Right atrium auricular region (tissue), 2 donors: ENCODE measurements around the gene PARD6B. TPM values are rescaled to one million over a fixed set of nuclear protein-coding genes. Genes with fewer than 3 reads are reported as not detected.
A peak's percentile ranks its signal among the peaks of the same experiment; 100 is the strongest.
"Not testable (repeated sequence)": the region's sequence is repeated elsewhere in the genome, so short reads cannot be mapped to it uniquely, and the experiment has no call there.

Source experiments
- DNase-seq: peaks from one replicate; pipeline ENCODE4 v3.0.0-alpha.2; 2019; ENCODE audit warnings: low spot score
- H3K27ac ChIP-seq, 2 donors: fragments of 200-600 bp; sonication (generic); 1 replicate in 1 of 2; 2 replicates in 1 of 2; pipeline ENCODE4 v1.5.1; 2016 to 2019
- H3K27me3 ChIP-seq, 2 donors: fragments of 200-600 bp; sonication (generic); one replicate each; pipeline versions ENCODE4 v1.5.1 to v1.6.0; 2017 to 2019
- H3K36me3 ChIP-seq: fragments of 200-600 bp; sonication (generic); one replicate; pipeline ENCODE4 v1.5.1; 2016
- H3K4me1 ChIP-seq, 2 donors: fragments of 200-600 bp; sonication (generic); one replicate each; pipeline versions ENCODE4 v1.5.1 to v1.6.0; 2017 to 2019
- H3K4me3 ChIP-seq, 2 donors: fragments of 200-600 bp; sonication (generic); 1 replicate in 1 of 2; 2 replicates in 1 of 2; pipeline ENCODE4 v1.5.1; 2017 to 2019; ENCODE audit warnings: mild to moderate bottlenecking in 1 of 2, moderate library complexity in 1 of 2
- H3K9me3 ChIP-seq, 2 donors: fragments of 200-600 bp; sonication (generic); one replicate each; pipeline ENCODE4 v1.5.1; 2019
- CTCF ChIP-seq, 2 donors: fragments of 200-600 bp; sonication (generic); IDR thresholded peaks; one replicate each; pipeline ENCODE4 v1.5.1; 2019; ENCODE audit warnings: antibody characterized with exemption in 2 of 2
- total RNA-seq, 2 donors: library from RNA; depleted of rRNA; stranded (reverse); fragments of >200 nt; gene quantifications; one replicate each; pipeline ENCODE4 v1.1.0, GENCODE V29; 2016

PARD6B gene
- total RNA-seq, 2 donors from 2014 or later, result 4.4 to 5.9 TPM

DNA sequence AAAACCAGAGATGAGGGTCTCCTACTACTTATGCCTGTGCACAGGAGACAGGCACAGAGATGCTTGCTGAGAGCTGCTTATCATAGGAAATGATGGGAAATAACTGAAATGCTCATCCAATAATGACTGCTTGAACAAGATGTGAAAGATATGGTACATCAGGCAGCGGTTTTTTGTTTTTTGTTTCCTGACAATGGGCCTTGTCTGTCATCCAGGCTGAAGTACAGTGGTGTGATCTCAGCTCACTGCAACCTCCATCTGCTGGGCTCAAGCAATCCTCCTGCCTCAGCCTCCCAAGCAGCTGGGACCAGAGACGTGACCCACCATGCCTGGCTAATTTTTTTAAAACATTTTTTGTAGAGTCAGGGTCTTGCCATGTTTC lies 38.8 kb upstream of the PARD6B start:
- no peak for DNase-seq
- peaks cover 0 to 39% of the 10 kb centered on the region in 2 donors for H3K4me1 ChIP-seq
- no peaks in the 10 kb centered on the region for H3K9me3 ChIP-seq
- H3K27ac ChIP-seq, result no peak overlapping the region
- H3K4me3 ChIP-seq, result no peak overlapping the region
- no peaks in the 10 kb centered on the region for H3K27me3 ChIP-seq
- TF ChIP-seq CTCF (IDR thresholded peaks at IDR 0.05), result no peak
- no peaks in the 10 kb centered on the region for H3K36me3 ChIP-seq

GRCh38 chr20:50693001-50693400 lies 38.4 kb upstream of the PARD6B start:
- no peak for TF ChIP-seq CTCF (IDR thresholded peaks at IDR 0.05)
- H3K27ac ChIP-seq, result no peak overlapping the region
- no peaks in the 10 kb centered on the region for H3K9me3 ChIP-seq
- H3K4me3 ChIP-seq, result no peak overlapping the region
- no peaks in the 10 kb centered on the region for H3K27me3 ChIP-seq
- no peak for DNase-seq
- H3K4me1 ChIP-seq, result peaks cover 0 to 39% of the 10 kb centered on the region in 2 donors
- H3K36me3 ChIP-seq, result no peaks in the 10 kb centered on the region

DNA sequence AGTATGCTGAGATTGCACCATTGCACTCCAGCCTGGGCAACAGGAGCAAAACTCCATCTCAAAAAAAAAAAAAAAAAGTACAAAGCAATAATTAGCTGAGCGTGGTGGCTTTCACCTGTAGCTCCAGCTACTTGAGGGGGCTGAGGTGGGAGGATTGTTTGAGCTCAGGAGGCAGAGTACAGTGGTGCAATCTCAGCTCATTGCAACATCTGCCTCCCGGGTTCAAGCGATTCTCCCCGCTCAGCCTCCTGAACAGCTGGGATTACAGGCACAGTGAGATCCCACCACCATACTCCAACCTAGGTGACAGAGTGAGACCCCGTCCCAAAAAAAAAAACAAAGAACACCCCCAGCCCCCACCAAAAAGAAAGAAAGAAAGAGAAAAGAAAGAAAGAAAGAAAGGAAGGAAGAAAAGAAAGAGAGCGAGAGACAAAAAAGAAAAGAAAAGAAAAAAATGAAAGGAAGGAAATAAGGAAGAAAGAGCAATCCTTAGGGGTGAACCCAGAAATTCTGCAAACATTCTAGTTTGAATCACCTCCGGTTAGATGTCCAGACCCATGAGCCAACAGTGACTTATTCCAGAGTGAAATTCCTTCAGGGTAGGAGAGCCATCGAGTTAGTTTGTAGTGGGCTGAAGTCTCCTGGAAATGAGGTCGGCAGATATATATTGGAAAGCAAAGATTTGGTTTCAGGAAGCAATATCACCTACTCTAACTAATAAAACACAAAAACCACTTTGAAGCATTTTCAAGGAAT lies 36.8 kb upstream of the PARD6B start:
- Histone ChIP-seq H3K36me3 (no peaks in the 10 kb centered on the region), H3K27ac (no peak overlapping the region), H3K9me3 (no peaks in the 10 kb centered on the region), H3K27me3 (no peaks in the 10 kb centered on the region), H3K4me3 (no peak overlapping the region), H3K4me1 (peaks cover 0 to 39% of the 10 kb centered on the region in 2 donors)
- no peak for TF ChIP-seq CTCF (IDR thresholded peaks at IDR 0.05)
- DNase-seq, result no peak

DNA sequence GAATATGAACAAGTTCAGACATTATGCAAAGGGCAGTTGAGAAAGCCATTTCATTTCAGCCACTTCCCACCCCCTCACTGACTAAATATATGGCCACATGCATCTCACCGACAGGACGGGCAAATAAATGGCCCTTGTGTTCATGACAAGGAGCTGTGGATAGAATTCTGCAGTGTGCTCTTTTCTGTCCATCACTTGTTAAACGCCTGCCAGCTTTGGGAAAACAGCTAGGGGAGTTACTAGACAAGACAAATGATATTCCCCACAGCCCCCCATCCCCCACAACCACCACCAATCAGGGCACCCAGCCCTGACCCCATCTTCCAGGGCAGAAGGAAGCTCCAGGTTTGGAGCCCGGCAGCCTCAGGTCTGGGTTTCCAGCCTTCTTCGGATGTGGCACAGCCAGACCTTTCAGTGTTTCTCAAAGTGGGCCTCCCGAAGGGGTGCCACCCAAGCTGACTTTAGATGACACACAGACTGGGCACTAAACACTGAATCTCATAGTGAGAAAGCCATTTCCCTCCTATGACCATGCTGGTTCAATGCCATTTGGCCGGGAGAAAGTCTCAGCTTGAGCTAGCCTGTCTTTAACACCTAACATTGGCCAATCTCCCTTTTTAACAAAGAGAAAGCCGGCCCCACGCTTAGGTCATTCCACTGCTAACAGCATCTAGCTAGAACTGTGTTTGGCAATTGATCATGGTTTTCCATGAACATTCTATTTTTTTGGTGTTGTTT lies 36.1 kb upstream of the PARD6B start:
- Histone ChIP-seq H3K9me3 (no peaks in the 10 kb centered on the region), H3K4me3 (no peak overlapping the region), H3K27me3 (no peaks in the 10 kb centered on the region), H3K27ac (no peak overlapping the region), H3K36me3 (no peaks in the 10 kb centered on the region), H3K4me1 (peaks cover 0 to 34% of the 10 kb centered on the region in 2 donors)
- TF ChIP-seq CTCF (IDR thresholded peaks at IDR 0.05), result no peak
- DNase-seq, result peak; percentile 77

DNA sequence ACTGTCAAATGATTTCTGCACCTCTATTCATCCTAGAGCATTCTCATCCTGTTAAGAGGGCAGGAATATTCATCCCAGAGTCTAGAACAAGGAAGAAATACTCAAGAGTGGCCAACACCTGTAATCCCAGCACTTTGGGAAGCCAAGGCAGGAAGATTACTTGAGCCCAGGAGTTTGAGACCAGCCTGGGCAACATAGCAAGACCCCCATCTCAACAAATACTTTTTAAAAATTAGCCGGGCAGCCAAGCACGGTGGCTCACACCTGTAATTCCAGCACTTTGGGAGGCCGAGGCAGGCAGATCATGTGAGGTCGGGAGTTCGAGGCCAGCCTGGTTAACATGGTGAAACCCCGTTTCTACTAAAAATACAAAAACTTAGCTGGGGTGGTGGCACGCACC lies 33.1 kb upstream of the PARD6B start:
- not testable (repeated sequence) for H3K9me3 ChIP-seq, DNase-seq, H3K27ac ChIP-seq, H3K27me3 ChIP-seq, H3K36me3 ChIP-seq, H3K4me3 ChIP-seq
- peaks cover 0 to 14% of the 10 kb centered on the region in 2 donors for H3K4me1 ChIP-seq

GRCh38 chr20:50699688-50700087 lies 31.7 kb upstream of the PARD6B start:
- H3K36me3 ChIP-seq, result no peaks in the 10 kb centered on the region
- H3K27me3 ChIP-seq, result no peaks in the 10 kb centered on the region
- DNase-seq, result no peak
- no peak for TF ChIP-seq CTCF (IDR thresholded peaks at IDR 0.05)
- H3K27ac ChIP-seq, result no peak overlapping the region
- H3K9me3 ChIP-seq, result no peaks in the 10 kb centered on the region
- peaks cover 0 to 14% of the 10 kb centered on the region in 2 donors for H3K4me1 ChIP-seq
- H3K4me3 ChIP-seq, result no peak overlapping the region
